Activated T-helper 1 cell treated with anti-CD3 and anti-CD28 coated beads, Interleukin-2, amount 50 U/mL, for 16 hours (primary cell): ENCODE data around the gene TUBB2B.
"Not testable (repeated sequence)": the region's sequence is repeated elsewhere in the genome, so short reads cannot be mapped to it uniquely, and the experiment has no call there.

Experiments used
- DNase-seq, 2 donors: peaks; one replicate each; pipeline ENCODE4 v3.0.0-alpha.2; 2020; ENCODE audit warnings: low read depth in 1 of 2, low spot score in 1 of 2

The TUBB2B gene

DNA sequence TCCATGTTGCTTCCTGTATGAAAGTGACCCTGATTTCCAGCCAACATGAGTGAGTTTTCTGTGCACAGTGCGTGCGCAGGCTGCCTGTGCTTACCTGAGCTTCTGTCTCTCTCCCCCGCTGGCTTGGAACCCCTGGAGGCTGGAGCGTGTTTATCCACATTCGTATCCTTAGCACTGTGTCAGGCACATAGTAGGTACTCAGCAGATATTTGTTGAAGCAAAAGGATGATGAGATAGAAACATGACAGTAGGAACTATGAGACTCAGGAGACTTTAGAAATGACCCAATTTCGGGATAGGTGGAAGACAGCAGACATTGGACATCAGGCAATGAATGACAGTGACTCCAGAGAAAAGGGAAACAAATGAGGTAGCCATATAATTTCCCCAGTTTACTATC lies 15.2 kb downstream of the TUBB2B start:
- no peak for DNase-seq

DNA sequence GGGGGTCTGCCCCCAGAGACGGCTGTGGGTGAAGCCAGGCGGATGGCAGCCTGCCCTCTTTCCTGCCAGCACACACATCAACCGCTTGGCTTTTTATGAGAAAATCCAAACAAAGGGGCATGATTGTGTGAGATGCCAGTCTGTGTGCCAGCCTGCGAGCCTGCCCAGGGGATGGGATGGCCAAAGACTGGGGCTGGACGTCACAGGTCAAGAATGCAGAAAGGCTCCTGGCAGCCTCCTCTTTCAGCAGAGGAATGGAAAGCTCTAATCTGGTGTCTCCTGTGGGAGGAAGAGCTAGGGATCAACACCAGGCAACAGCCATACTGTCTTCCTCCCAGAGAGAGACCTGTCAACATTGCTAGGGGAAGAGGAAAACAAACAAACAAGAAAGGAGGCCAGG lies 15.8 kb downstream of the TUBB2B start:
- no peak for DNase-seq

DNA sequence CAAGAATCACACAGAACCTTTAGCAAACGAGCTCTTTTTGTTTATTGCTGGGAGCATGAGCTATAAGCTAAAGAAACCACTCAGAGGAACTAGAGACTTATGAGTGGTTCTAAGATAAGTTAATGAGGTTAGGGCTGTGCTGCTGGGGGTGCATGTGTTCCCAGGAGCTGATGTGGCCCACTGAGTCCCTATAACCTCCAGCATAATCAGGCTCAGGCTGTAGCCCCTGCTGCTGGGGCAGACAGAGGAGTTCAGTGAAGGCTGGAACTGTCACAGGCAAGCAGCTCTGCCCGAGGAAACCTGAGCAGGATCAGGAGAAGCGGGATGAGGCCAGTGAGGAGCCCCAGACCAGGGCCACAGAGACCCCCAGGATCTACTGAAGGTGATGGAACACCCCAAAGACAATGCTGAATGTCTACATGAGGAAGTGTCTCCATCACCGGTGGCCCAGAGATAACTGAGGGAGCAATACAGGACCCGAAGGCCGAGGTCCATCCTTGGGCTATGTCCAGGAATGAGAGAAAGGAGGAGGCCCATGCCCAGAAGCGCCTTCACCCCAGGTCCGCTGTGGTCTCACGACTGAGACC lies 17.3 kb downstream of the TUBB2B start:
- no peak for DNase-seq

DNA sequence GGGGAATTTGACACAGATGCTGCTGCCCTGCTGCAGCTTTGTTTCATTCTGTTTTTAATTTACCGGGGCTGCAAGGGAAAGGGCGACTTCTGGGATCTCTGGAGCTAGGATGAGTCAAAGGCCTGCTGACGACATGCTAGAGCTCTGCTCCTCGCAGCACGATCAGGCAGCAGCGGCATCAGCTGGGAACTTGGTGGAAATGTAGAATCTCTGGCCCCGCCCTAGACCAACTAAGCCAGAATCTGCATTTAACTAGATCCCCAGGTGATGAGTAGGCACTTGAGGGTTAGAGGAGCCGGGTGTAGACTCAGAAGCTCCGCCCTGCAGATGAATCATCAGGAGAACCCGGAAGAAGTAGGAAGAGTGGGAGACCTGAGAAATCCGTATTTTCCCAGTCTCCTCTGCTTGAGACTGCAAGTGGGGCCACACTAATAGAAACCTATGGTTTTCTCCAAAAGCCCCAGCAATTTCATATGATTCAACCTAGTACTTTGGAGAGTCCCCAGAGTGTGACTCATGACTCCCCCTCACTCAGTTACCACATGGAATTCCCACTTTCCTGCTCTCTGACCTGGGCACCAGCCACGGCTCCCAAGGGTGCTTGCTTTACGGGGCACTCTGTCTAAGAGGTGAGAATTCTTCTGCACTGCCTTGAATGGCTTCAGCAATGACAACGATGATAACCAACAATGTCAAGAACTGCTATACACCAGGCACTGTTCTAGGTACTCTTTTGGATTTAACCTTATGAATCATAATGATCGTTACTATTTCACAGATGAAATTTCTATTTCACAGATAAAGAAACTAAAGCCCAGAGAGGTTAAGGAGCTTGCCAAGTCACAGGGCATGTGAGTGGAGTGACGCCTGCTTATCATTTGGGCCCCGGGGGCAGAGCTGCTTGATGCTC lies 18.1 kb downstream of the TUBB2B start:
- peak in 1 of 2 donors; percentile 43 for DNase-seq

DNA sequence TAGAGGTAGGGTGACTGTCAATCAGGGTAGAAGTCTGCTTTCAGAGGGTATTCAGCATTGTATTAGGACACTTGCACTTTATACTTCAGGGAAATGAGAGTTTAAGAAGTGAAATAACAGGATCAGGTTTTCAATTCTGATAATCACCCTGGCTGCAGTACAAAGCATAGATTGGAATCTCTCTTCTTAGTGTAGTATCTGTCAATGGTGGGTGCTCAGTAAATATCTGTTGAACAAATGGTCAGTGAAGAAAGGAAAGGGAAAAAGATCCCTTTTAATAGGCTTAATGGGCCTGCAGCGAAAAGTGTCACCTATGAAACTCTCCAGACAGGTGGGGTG lies 18.7 kb downstream of the TUBB2B start:
- no peak for DNase-seq

DNA sequence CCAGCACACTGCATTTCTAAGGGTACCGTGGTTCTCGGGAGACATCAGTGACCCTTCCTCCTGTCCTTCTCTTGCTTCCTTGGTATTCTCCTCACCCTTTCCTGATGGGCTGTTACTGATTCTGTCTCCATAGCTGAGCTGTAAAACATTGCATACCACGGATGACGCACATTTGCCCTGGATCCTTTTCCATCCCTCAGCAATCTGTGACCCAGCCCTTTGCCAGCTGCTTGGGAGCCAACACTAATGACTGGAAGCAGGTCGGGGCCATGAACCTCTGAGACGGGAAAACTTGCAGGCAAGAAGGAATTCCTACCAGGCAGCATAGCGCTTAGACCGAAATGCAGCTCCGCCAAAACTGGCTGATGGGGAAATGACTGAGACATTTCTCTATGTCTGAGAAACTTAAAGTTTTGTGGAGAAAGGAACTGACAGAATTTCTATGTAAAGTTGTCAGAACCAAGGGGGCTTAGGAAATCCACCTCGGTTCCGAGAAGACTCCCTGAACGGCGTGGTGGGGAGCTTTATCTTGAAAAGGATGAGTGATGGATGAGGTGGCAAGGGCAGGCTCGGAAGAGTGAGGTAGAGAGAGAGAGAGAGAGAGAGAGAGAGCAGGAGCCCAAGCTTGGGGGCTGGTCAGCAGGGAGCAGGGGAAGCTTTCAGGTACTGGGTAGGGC lies 19.2 kb downstream of the TUBB2B start:
- no peak for DNase-seq

DNA sequence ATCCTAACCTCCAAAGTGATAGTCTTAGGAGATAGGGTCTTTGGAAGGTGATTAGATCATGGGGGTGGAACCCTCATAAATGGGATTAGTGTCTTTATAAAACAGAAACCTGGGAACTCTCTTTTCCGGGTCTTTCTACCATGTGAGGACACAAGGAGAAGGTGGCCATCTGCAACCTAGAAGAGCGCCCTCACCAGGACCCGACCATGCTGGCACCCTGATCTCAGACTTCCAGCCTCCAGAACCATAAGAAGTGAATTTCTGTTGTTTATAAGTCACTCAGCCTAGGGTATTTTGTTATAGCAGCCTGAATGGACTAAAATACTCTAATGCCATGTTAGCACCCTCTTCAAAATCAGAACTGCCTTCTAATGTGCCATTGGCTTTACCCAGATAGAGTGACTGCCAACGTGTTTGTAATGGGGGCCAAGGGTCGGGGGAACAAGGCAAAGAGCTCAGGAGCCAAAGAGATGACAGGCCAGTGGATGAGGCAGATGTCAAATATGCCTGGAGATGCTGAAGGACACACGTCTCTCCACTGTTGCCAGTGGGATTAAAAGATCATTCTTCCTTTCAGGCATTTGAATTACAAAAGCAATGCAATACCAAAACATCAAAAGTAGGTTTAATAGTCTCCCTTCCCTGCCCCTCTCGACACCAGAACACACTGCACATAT lies 21.0 kb downstream of the TUBB2B start:
- no peak for DNase-seq

DNA sequence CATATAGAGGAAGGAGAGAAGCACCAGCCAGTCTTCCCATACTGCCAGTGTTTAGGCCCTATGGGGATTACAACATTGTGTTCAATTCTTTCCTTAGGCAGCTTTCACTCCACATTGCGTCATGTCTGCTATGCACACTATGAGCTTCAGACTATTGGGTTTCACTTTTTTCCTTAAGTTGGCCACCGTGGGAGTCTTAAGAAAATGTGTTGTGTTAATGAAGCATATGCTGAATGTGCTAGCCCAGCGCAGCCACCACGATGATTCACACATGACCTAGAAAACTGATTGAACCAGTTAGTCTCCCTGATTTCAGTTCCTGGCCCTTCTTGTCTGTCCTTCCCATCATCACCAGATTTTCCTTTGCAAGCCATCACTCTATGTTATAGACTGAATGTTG lies 21.5 kb downstream of the TUBB2B start:
- DNase-seq: no peak

DNA sequence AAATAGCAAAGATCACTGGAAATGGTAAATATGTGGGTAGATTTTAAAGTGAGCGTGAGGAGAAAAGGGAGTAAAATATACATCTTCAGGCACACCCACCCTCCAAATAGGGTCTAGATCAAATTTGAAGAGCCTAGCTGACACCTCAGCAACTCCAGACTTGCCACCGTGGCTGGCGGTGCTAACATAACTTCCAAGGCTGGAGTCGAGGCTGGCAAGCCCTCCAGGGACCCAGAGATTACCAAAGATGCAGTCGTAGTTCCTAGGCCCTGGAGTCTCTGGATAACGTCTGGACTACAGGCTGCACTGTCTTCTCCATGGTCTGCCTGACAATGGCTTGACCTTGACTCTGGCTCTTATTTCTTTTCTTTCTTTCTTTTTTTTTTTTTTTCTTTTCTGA lies 22.5 kb downstream of the TUBB2B start:
- DNase-seq: no peak

DNA sequence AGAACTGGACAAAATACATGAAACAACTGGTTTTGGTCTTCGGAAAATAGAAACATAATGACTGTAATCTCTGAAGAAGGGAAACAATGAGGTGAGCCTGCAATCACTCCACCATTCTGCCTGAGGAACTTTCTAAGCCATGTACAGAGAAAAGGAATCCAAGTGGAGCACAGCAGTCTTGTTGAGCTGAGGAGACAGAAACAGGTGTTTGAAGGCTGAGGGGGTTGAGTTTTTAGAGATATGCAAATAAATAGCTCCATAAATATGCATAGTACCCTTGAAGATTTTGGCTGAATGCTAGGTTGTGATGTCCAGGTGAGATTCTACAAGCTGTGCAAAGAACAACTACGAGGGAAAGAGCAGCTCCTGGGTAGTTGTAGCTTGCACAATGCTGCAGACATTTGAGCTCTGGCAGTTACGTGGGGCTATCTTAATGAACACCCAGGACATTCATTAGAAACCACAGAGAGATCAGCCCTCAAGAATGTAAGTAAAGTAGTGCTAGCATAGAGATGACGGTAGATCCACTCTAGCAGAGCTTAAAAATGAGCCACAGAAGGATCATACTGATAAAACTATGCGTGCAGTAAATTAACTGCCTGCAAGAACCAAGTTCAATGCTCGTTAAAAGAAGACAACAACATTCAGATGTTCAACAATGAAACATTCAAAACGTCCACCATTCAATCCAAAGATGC lies 24.3 kb downstream of the TUBB2B start:
- DNase-seq: no peak

DNA sequence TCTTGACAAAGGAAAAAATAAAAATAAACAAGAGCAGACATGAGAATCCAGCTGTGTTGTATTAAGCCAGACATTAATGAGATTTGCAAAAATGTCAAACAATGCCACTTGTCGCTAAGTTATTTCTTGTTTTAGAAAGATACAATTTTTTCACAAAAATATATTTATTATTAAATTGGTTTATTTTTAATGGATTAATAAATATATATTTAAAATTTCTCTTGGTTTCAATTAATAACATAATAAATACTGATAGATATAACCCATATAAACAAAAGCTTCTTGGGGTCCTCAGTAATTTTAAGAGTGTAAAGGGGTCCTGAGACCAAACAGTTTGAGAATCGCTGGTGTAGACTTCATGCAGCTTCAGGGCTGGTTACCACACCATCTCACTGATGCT lies 26.1 kb downstream of the TUBB2B start:
- DNase-seq: no peak

DNA sequence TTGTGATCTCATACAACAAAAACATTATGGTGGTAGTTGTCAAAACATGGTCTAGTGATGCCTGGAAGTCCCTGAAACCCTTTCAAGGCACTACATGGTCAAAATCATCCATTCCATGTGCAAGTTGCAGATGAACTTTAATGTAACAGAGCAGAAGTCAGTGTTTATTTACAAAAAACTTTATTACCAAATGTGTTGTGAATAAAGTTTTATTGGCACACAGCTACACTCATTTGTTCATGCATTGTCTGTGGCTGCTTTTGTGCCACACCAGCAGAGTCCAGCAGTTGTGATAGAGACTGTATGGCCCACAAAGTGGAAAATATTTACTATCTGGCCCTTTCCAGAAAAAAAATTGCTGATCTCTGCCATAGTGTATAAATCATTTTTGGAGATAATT lies 26.8 kb downstream of the TUBB2B start:
- DNase-seq: no peak

DNA sequence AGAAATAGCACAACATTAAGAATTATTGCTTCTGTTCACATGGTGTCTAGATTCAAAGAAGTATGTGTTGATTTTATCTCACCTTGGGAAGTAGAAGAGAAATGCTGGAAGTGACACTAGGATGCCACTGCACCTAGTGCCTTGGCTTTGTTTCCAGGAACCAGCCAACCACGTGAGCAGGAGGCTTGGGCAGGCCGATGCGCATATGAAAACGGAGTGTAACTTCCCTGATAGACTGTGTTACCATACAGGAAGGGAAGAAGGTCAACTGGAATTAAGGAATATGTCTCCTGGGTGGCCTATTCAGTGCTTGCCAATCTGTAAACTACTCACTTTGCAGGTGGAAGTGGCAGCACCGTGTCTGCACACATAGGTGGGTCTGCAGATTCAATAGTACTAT lies 28.1 kb downstream of the TUBB2B start:
- DNase-seq: no peak

DNA sequence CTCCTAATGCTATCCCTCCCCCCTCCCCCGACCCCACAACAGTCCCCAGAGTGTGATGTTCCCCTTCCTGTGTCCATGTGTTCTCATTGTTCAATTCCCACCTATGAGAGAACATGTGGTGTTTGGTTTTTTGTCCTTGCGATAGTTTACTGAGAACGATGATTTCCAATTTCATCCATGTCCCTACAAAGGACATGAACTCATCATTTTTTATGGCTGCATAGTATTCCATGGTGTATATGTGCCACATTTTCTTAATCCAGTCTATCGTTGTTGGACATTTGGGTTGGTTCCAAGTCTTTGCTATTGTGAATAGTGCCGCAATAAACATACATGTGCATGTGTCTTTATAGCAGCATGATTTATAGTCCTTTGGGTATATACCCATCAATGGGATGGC lies 29.7 kb downstream of the TUBB2B start:
- not testable (repeated sequence) for DNase-seq

DNA sequence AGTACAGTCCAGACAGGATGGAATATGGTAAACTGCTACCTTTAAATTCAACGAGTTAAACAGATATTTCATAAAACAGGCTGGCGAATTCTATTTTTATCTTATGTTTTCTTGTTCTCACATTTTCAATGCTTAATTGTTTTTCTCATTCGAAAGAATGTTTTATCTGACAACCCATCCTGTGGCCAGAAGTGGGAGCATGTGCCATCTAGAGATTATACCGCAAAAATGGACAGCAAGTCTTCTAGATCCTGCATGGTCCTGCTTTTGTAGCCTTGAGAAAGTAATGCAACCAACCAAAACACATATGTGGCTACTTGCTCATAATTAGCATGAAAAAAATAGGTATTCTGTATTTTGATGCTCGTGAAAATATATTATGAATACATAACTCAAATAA lies 30.7 kb downstream of the TUBB2B start:
- no peak for DNase-seq

DNA sequence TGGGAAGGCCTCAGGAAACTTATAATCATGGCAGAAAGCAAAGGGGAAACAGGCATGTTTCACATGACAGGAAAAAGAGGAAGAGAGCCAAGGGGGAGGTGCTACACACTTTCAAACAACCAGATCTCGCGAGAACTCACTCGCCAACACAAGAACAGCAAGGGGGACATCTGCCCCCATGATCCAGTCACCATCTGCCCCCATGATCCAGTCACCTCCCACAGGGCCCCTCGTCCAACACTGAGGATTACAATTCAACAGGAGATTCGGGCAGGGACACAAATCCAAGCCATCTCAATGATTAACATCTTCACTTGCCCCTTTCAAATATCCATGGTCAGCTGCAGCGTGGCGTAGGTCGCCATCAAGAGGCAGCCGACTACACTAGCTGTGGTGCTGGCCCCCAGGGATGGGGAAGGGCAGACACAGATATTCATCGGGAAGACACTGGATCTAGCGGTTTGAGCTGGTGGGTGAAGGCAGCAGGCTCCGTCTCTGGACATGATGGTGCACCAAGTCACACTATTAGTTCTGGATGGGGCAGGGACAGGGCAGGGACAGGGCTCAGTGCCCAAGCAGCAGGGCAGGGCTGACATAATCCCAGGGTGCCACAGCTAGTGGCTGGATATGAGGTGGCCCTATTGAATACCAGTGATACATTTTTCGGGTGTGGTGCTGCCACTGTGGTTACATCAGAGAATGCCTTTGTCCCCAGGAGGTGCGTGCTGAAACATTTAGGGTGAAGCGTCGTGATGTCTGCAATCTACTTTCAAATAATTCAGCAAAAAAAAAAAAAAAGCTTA lies 31.6 kb downstream of the TUBB2B start:
- DNase-seq: no peak

DNA sequence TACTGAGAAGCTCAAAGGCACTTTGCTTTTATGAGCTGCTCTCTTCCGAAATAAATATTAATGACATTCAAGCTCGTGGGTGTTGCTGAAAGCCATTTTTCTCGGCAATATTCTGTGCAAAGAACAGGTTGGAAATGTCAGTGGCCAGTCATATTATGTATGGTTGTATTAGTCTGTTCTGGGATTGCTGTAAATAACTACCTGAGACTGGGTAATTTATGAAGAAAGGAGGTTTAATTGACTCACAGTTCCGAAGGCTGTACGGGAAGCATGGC lies 32.1 kb downstream of the TUBB2B start:
- DNase-seq: no peak

DNA sequence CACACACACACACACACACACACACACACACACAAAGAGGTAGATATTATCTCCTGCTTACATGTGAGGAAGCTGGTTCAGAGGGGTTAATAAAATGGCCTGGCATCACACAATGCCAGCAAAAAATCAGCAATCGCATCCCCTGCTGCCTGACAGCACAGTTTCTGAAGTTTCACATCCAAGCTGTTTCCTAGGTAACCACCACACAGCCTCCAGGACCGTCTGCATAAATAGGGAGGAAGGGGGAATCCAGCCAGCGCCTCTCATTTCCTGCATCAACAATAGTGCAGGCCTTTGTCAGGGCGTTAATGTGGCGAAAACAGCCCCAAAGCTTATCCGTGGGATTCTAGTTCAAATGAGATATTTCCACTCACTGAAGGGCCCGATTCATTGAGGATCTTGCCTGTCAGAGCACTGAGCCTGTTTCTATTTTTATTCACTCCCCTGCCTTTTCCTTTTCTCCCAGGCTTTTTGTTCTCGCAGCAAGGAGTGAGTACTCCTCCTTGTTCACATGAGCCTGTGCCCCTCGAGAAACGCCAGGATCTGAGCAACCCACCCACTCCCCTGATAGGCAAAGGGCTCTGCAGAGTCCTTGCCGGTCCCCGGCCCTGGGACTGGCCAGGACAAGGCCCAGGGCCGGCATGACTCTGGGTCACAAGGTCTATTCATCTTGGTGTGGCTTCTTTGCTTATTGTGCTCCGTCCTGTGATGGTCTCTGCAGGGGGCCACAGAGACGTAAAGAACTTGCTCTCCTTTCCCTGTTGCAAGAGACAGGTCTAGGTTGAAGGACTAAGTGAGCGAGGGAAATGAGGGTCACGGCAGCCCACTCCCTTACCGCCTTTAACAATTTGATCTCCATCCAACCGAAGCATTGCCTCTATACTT lies 32.7 kb downstream of the TUBB2B start:
- no peak for DNase-seq

DNA sequence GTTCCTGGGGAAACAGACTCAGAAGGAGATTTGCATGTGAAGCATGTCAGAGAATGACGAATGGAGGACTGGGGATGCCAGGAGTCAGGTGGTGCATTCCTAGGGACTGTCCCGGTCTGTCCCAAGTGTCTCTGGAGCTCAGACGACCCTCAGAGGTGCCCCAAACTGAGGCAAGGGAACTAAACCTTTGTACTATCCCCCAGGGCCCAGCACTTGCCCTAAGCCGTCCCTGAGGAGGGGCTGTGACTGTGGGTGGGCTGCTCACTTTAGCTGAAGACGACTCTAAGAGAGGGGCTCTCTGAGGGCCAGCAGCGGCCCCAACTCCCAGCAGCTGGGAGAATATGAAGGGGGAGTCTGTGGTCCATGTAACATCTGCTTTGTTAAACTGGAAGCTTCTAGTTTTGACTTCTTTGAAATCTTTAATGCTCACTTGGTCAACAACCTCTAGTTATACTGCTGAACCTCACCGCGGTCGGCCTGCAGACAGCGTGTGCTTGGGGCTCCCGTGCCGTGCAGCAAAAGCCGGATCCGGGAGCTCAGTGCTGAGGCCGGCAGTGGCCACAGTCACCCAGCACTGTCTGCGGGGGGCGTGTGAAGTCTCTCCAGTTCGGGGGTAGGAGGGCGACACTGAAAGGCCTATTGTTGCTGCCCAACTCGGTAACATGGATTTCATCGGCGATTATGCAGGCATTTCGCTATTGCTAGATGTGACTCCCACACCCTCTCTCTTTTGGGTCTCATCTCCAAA lies 34.2 kb downstream of the TUBB2B start:
- DNase-seq: no peak
